Pancreas (tissue), 10 donors: ENCODE measurements around the gene POLE3. TPM values are rescaled to one million over a fixed set of nuclear protein-coding genes. Genes with fewer than 3 reads are reported as not detected.

Experiments used
- ATAC-seq, 4 donors: fragments of 200-7000 bp; cut with Tn5 transposase; one replicate each; pipeline versions ENCODE4 v1.8.0 to v1.9.1; 2020; ENCODE audit warnings: mild to moderate bottlenecking in 4 of 4, moderate library complexity in 4 of 4
- DNase-seq, 6 donors: peaks; one replicate each; pipeline ENCODE4 v3.0.0-alpha.2; 2020
- FAIRE-seq: peaks from 2 replicates; lab custom pipeline; 2012; peaks lifted over from hg19 to GRCh38; lab: Jason Lieb, UNC
- H3K27ac ChIP-seq, 4 donors: fragments of 200-600 bp; sonication (generic); 1 replicate in 3 of 4; 2 replicates in 1 of 4; pipeline versions ENCODE4 v1.5.0 to v1.8.0; 2020
- H3K27me3 ChIP-seq, 4 donors: fragments of 200-600 bp; one replicate each; pipeline ENCODE4 v1.8.0; 2021
- H3K36me3 ChIP-seq, 3 donors: fragments of 200-600 bp; sonication (generic) in 1 of 3; one replicate each; pipeline versions ENCODE4 v1.5.0 to v1.8.0; 2020 to 2021
- H3K4me1 ChIP-seq, 3 donors: fragments of 200-600 bp; one replicate each; pipeline ENCODE4 v1.8.0; 2021
- H3K4me3 ChIP-seq, 4 donors: fragments of 200-600 bp; sonication (generic) in 2 of 4; one replicate each; pipeline versions ENCODE4 v1.5.0 to v1.8.0; 2020 to 2021
- H3K9me3 ChIP-seq, 4 donors: fragments of 200-600 bp; one replicate each; pipeline ENCODE4 v1.8.0; 2021
- CTCF ChIP-seq, 4 donors: fragments of 200-600 bp; sonication (generic) in 3 of 4; IDR thresholded peaks; one replicate each; pipeline versions ENCODE4 v1.5.0 to v1.8.0; 2021; ENCODE audit warnings: antibody characterized with exemption in 4 of 4
- WGBS, 2 donors: extraction: QIAGEN DNeasy Blood & Tissue Kit; methylation state at CpG; one replicate each; pipeline ENCODE4 v1.1.7; 2013; 5-methylcytosine and 5-hydroxymethylcytosine counted together
- intact Hi-C, 3 donors: fragments of 100-400 bp; cut with DNase I; formaldehyde crosslinking; loops; one replicate each; pipeline versions ENCODE4 v1.11.1 to v1.14.2; 2022
- polyA plus RNA-seq, 2 donors: library from polyadenylated mRNA; stranded (reverse); fragments of 200-250 nt; gene quantifications; one replicate each; pipeline ENCODE4 v1.2.3, GENCODE V29; 2013
- total RNA-seq, 6 donors: library from RNA; stranded (reverse); fragmentation: NEBNext Ultra II Directional in 4 of 6; extraction: Animal tissue kit (Norgen Biotek cat#: 25700) in 4 of 6; gene quantifications; one replicate each; pipeline versions ENCODE4 v1.2.1 to v1.2.4, GENCODE V29; 2021 to 2023
- donor health status: healthy with polysubstance abuse.
- donor health status: DM: no; HTN: no; CAD: no; lungs with moderate emphysema.
- donor health status: DM: no; HTN: no; CAD: no.
- donor health status: control.
- donor health status: control.
- donor health status: Bipolar disorder and iron deficiency.
- donor health status: DM: yes; HTN: yes; CAD: no.
- donor health status: DM: no; HTN: no; CAD: no.
- donor health status: DM: no; HTN: no; CAD: no.
- donor health status: DM: yes; HTN: yes; CAD: no.

POLE3 gene
- total and polyA plus RNA-seq, 8 donors = 8.7 to 19.1 (median 13.3) TPM

DNA sequence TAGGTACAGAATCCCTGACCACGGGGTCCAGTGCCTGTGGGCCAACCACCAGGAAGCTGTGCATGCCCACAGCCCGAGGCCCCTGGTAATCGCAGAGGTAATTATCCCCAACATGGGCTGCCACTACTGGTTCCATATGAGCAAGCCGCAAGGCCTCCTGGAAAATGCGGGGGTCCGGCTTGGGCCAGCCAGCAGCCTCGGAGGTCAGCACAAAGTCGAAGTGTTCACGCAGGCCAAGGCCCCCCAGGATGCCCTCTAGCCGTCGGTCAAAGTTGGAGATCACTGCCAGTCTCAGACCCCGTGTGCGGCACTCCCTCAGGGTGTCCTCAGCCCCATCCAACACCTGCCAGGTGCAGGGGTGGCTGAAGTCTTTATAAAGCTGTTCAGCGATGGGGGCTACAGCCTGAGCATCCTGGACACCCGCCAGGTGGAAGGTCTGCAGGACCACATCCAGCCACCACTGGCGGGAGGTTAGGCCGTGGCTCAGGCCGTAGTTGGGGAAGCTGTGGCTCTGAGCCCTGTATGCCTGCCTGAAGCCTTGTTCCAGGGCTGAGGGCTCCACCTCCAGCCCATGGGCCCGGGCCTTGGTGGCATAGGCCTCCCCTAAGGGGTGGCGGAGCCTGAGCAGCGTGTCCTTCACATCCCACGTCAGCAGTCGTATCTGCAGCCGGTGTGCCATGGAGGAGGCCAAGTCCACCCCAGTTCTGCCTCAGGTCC, 36.6 kb downstream of the POLE3 start:
- no peak overlapping the region for H3K4me3 ChIP-seq
- DNase-seq = peak in 2 of 6 donors; percentile 65 to 77
- intact Hi-C loops = no loop called here
- no peak for FAIRE-seq
- H3K27ac ChIP-seq = peak overlapping the region in 1 of 4 donors; percentile 35
- ATAC-seq = no peak
- no peaks in the 10 kb centered on the region for H3K27me3 ChIP-seq
- 59 to 63% methylated on average over 24 of the region's 24 CpGs for WGBS, 2 donors
- H3K4me1 ChIP-seq = peaks cover 33 to 52% (median 50%) of the 10 kb centered on the region in 3 donors
- no peak for TF ChIP-seq CTCF (IDR thresholded peaks at IDR 0.05)
- no peaks in the 10 kb centered on the region for H3K9me3 ChIP-seq
- H3K36me3 ChIP-seq = peaks cover 0 to 15% (median 0%) of the 10 kb centered on the region in 3 donors

GRCh38 chr9:113373256-113373655, 37.2 kb downstream of the POLE3 start:
- ATAC-seq (no peak), DNase-seq (no peak), FAIRE-seq (no peak)
- intact Hi-C loops = no loop called here
- H3K27ac ChIP-seq = peak overlapping the region in 1 of 4 donors; percentile 35
- no peak overlapping the region for H3K4me3 ChIP-seq
- peaks cover 0 to 15% (median 0%) of the 10 kb centered on the region in 3 donors for H3K36me3 ChIP-seq
- H3K4me1 ChIP-seq = peaks cover 27 to 48% (median 44%) of the 10 kb centered on the region in 3 donors
- no peaks in the 10 kb centered on the region for H3K27me3 ChIP-seq
- no peaks in the 10 kb centered on the region for H3K9me3 ChIP-seq
- 34 to 46% methylated on average over 3 of the region's 3 CpGs for WGBS, 2 donors
- TF ChIP-seq CTCF (IDR thresholded peaks at IDR 0.05) = no peak

- Histone ChIP-seq H3K4me1 (peaks cover 27 to 38% (median 36%) of the 10 kb centered on the region in 3 donors), H3K9me3 (no peaks in the 10 kb centered on the region), H3K36me3 (peaks cover 0 to 15% (median 0%) of the 10 kb centered on the region in 3 donors), H3K27ac (peak overlapping the region in 1 of 4 donors; percentile 4), H3K27me3 (no peaks in the 10 kb centered on the region), H3K4me3 (no peak overlapping the region)
- intact Hi-C loops = no loop called here
- FAIRE-seq = no peak
- DNase-seq = no peak
- ATAC-seq = no peak
- WGBS, 2 donors = 72 to 75% methylated on average over 5 of the region's 5 CpGs
- no peak for TF ChIP-seq CTCF (IDR thresholded peaks at IDR 0.05)
Observed at GRCh38 chr9:113372059-113372458, 38.4 kb downstream of the POLE3 start.

DNA sequence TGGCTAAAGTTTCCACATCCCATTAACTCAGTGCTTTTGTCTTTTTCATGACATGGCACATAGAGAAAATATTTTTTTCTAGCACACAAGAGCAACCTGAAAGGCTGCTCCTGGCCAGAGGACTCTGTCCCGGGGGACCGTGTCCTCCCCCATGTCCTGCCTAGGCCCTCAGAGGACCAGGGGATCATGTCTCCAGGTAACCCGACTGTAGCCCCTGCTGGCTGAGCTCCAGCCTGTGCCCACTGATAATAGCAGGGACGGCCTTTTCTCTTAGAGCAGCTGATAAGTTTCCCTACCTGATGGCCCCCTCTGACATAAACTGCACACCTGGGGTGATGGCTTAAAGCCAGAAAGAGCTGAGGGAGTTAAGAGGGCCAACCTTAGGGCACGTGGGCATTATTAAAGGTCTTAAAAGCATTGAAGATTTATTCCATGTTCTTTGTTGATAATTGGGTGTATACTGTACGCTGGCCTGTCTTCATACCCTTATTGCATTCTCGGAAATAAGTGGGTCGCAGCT, 39.6 kb downstream of the POLE3 start:
- no peak for TF ChIP-seq CTCF (IDR thresholded peaks at IDR 0.05)
- Histone ChIP-seq H3K9me3 (no peaks in the 10 kb centered on the region), H3K4me1 (peaks cover 27 to 38% (median 36%) of the 10 kb centered on the region in 3 donors), H3K36me3 (peaks cover 0 to 15% (median 0%) of the 10 kb centered on the region in 3 donors), H3K27me3 (no peaks in the 10 kb centered on the region), H3K27ac (peak overlapping the region in 3 of 4 donors; percentile 18 to 51 (median 41)), H3K4me3 (no peak overlapping the region)
- DNase-seq (peak in 4 of 6 donors; percentile 41 to 64 (median 58)), ATAC-seq (peak in 2 of 4 donors; percentile 7 to 18), FAIRE-seq (no peak)
- 29 to 44% methylated on average over 8 of the region's 8 CpGs for WGBS, 2 donors
- intact Hi-C loops = no loop called here

GRCh38 chr9:113369855-113370140, 40.7 kb downstream of the POLE3 start:
- Histone ChIP-seq H3K27ac (peak overlapping the region in 2 of 4 donors; percentile 39 to 45), H3K36me3 (peaks cover 0 to 15% (median 0%) of the 10 kb centered on the region in 3 donors), H3K4me1 (peaks cover 27 to 33% (median 33%) of the 10 kb centered on the region in 3 donors), H3K9me3 (no peaks in the 10 kb centered on the region), H3K27me3 (no peaks in the 10 kb centered on the region), H3K4me3 (no peak overlapping the region)
- 49 to 59% methylated on average over 11 of the region's 11 CpGs for WGBS, 2 donors
- ATAC-seq = no peak
- no peak for FAIRE-seq
- intact Hi-C loops = no loop called here
- TF ChIP-seq CTCF (IDR thresholded peaks at IDR 0.05) = no peak
- DNase-seq = no peak
